HG02981 (cell line): ENCODE results near the gene SUSD4.

Experiments
- ATAC-seq: cut with Tn5 transposase; IDR thresholded peaks from one replicate; pipeline ENCODE4 v1.9.1; 2021; ENCODE audit warnings: mild to moderate bottlenecking, moderate library complexity; ENCODE audit not compliant: unreplicated experiment

SUSD4 gene

GRCh38 chr1:223363057-223363855, 720 bp downstream of the SUSD4 start:
- ATAC-seq: no peak

GRCh38 chr1:223358826-223359225, 5.2 kb downstream of the SUSD4 start:
- no peak for ATAC-seq

- no peak for ATAC-seq
Measured at GRCh38 chr1:223355699-223356098, 8.3 kb downstream of the SUSD4 start.

GRCh38 chr1:223353939-223354338, 10.0 kb downstream of the SUSD4 start:
- ATAC-seq: no peak

GRCh38 chr1:223352944-223353343, 11.0 kb downstream of the SUSD4 start:
- ATAC-seq: no peak

GRCh38 chr1:223350361-223350908, 13.5 kb downstream of the SUSD4 start:
- ATAC-seq: no peak

- ATAC-seq: no peak
Measured at GRCh38 chr1:223349241-223349640, 14.7 kb downstream of the SUSD4 start.

GRCh38 chr1:223348439-223348838, 15.5 kb downstream of the SUSD4 start:
- no peak for ATAC-seq

DNA sequence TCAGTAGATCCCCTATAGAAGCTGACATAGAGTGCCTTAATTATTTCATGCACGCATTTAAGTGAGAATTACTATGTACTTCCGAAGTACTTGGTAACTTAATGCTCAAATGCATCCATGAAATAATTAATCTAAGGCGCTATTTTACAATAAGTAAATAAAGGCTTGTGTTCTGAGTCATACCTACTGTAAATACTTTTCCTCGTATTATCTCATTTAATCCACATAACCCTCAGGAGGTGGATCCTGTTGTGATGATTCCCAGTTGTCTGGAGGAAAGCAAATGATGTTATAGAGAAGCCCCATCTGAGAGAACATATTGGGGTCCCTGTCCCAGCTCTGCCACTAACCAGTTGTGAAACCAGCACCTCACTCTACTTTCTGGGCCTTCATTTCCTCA, 16.4 kb downstream of the SUSD4 start:
- ATAC-seq: no peak

- ATAC-seq: no peak
Measured at GRCh38 chr1:223346311-223346710, 17.7 kb downstream of the SUSD4 start.

- no peak for ATAC-seq
Measured at GRCh38 chr1:223345720-223346119, 18.3 kb downstream of the SUSD4 start.

GRCh38 chr1:223344491-223344890, 19.5 kb downstream of the SUSD4 start:
- ATAC-seq: no peak

GRCh38 chr1:223343692-223344091, 20.3 kb downstream of the SUSD4 start:
- ATAC-seq: no peak

DNA sequence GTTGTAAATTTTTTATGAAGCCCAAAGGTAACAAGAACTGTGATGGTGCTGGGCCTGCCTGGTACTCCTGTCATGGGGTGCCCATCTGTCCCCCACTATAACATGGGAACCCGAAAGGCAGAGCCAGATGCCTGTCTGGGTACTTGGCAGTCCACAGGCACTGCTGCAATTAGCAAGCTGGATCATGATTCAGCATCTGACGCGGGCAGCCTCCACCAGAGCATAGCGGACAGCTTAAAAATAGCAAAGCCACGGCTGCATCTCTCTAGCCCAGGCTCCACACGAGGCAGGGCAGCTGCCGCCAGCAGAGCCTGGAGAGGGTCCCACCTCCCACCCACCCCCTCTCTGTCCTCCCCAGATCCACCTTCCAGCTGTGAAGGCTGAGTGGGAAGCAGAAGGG, 22.9 kb downstream of the SUSD4 start:
- ATAC-seq: no peak

DNA sequence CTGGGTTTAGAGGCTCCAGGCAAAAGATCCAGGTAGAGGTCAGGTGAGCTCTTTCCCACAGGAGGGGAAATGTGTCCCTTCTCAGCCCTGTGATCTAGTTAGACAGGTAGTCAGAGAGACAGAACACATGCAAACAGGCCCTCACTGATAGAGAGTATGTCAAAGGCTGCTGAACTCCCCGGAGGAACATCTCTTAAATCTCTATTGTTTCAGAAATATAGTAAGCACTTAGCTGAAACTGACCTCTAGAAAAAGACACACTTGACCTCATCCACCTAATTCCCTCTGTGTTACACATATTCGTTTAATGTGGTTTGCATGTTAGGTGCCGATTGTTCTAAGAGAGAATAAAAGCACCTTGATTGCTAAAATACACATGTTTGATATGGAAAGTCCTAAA, 23.3 kb downstream of the SUSD4 start:
- ATAC-seq: no peak

DNA sequence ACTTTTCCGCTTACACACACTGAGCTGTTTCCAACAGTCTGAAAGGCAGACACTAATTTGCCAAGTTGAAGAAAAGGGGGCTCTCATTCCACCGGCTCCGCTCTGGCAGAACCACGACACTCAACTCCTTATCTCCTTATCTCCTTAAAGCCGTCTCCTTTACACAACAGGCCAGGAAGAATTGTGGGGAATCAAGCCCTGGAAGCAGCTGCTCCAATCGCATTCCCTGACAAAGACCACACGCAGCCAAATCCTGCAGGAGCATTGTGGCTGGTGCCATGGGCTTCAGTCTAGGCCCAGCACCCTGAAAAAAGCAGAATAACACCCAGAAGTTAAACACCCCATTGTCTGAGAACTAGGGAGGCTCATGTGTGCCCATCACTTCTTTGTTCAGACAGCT, 24.1 kb downstream of the SUSD4 start:
- no peak for ATAC-seq

DNA sequence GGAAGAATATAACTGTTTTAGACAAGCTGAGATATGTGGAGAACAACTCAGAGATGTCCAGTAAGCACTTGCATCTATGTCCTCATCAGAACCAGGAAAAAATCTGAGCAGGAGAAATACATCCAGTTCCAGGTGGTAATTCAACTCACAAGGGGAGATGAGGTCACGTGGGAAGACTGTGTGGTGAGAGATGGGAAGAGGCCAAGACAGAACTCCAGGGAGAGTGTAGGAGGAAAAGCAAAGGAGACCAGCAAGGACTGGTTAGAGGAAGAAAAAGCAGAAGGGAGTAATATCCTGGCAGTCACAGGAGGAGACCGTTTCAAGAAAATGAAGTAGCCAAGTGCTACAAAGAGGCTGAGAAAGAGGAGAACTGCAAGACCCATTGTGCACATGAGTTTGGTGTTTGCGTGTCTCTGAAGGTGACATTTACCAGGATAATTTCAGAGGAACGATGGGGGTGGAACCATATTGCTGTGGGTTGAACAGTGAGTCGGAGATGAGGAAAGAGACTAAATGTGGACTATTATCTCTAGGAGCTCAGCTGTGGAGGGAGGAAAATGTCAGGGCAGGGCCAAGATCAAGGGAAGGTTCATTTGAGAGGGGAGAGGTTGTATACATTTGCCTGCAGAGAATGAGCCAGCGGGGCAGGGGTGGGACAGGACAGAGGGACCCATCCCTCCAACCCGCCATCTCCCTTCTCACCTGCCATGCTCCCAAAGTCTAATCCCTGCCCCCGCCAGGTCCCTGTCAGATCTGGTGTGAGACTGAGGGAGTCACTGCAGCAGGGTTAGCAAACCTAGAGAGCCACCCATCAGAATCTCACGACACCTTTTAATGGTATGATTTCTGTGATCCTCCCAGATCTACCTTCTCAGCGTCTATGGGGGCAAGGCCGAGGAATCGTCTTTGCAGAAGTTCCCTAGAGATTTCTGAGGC, 24.9 kb downstream of the SUSD4 start:
- no peak for ATAC-seq

- ATAC-seq: no peak
Measured at GRCh38 chr1:223337174-223337869, 26.7 kb downstream of the SUSD4 start.

DNA sequence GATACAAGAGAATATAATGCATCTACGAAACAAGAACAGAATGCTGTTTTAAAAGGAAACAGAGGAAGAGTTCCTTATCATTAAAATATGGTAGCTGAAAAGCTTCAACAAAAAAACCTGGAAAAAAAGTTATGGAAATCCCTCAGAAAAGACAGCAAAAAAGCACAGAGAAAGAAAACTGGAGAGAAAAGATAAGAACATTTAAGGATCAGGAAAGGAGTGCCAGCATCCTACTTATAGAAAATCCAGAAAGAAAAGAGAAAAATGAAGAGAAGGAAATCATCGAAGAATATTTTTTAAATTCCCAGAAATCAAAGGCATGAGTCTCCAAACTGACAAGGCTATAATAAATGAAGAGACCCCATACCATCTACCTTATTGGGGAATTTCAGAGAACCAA, 29.8 kb downstream of the SUSD4 start:
- ATAC-seq: no peak

- no peak for ATAC-seq
Measured at GRCh38 chr1:223332997-223333396, 31.0 kb downstream of the SUSD4 start.

- ATAC-seq: no peak
Measured at GRCh38 chr1:223331929-223332328, 32.0 kb downstream of the SUSD4 start.
